K562 (cell line): Measurements from ENCODE around the gene RHOB. TPM values are rescaled to one million over a fixed set of nuclear protein-coding genes. Genes with fewer than 3 reads are reported as not detected.
A peak's percentile ranks its signal among the peaks of the same experiment; 100 is the strongest.

Experiments used
- ADNP ChIP-seq: fragments of 200-800 bp; sonication (Bioruptor generic); IDR thresholded peaks from 2 replicates; pipeline ENCODE4 v1.6.1; 2016; ENCODE audit warnings: missing genetic modification characterization, missing compliant biosample characterization
- BRCA1 ChIP-seq, 2 experiments: fragments of 450-650 bp in 1 of 2; sonication (generic) in 1 of 2; formaldehyde crosslinking in 1 of 2; IDR thresholded peaks; 2 replicates each; pipeline versions ENCODE4 v1.5.0 to v1.6.1; 2017 to 2020; ENCODE audit warnings: mild to moderate bottlenecking in 1 of 2, missing genetic modification reagents in 1 of 2
- DIDO1 ChIP-seq: fragments of 450-650 bp; IDR thresholded peaks from 2 replicates; pipeline ENCODE4 v1.6.1; 2016; ENCODE audit warnings: low read depth, missing biosample characterization, missing genetic modification characterization
- DMBX1 ChIP-seq: fragments of 250-450 bp; sonication (Bioruptor Pico); IDR thresholded peaks from 2 replicates; pipeline ENCODE4 v1.8.0; 2022; ENCODE audit warnings: inconsistent platforms, mild to moderate bottlenecking, moderate library complexity, borderline replicate concordance
- GABPB1 ChIP-seq: sonication (generic); formaldehyde crosslinking; IDR thresholded peaks from 2 replicates; pipeline ENCODE4 v1.8.0; 2022; ENCODE audit warnings: mild to moderate bottlenecking, missing genetic modification reagents
- JUND ChIP-seq, 2 experiments: IDR thresholded peaks; 2 replicates in 1 of 2; 3 replicates in 1 of 2; pipeline ENCODE4 v1.6.1; 2011; ENCODE audit warnings: borderline replicate concordance in 2 of 2, low read depth in 2 of 2, low read length in 2 of 2, improper control_type of control experiment in 1 of 2, missing biosample characterization in 1 of 2, missing genetic modification characterization in 1 of 2, missing genetic modification reagents in 1 of 2
- MCM2 ChIP-seq: fragments of 450-650 bp; IDR thresholded peaks from 2 replicates; pipeline ENCODE4 v1.6.1; 2017; ENCODE audit warnings: low read depth, mild to moderate bottlenecking
- MCM7 ChIP-seq, 2 experiments: fragments of 450-650 bp; IDR thresholded peaks; 2 replicates each; pipeline ENCODE4 v1.6.1; 2016 to 2018
- MXI1 ChIP-seq: IDR thresholded peaks from 2 replicates; pipeline ENCODE4 v1.6.1; 2011; ENCODE audit warnings: low read depth, mild to moderate bottlenecking, improper control_type of control experiment, low read length
- NCOA2 ChIP-seq, 2 experiments: fragments of 450-650 bp; IDR thresholded peaks; 2 replicates each; pipeline ENCODE4 v1.6.1; 2018; ENCODE audit warnings: mild to moderate bottlenecking in 2 of 2, moderate library complexity in 1 of 2; ENCODE audit not compliant: partially characterized antibody in 2 of 2
- RNF2 ChIP-seq: sonication (generic); IDR thresholded peaks from 2 replicates; pipeline ENCODE4 v1.6.1; 2016
- TCFL5 ChIP-seq: fragments of 250-450 bp; sonication (Bioruptor Pico); conservative IDR thresholded peaks from 2 replicates; pipeline ENCODE4 v1.6.1; 2021; ENCODE audit warnings: mild to moderate bottlenecking, moderate library complexity, matching md5 sums
- ZNF197 ChIP-seq: fragments of 200-800 bp; sonication (Bioruptor generic); IDR thresholded peaks from 2 replicates; pipeline ENCODE4 v1.6.1; 2016; ENCODE audit warnings: low read depth, missing genetic modification characterization, missing compliant biosample characterization
- ZNF347 ChIP-seq: fragments of 450-650 bp; formaldehyde crosslinking; IDR thresholded peaks from 2 replicates; pipeline ENCODE4 v1.4.0; 2020; ENCODE audit warnings: low read depth, mild to moderate bottlenecking, moderate library complexity
- ZNF436 ChIP-seq: fragments of 250-450, 450-650 bp; sonication (Bioruptor Pico); formaldehyde crosslinking; IDR thresholded peaks from 2 replicates; pipeline ENCODE4 v1.7.0; 2020; ENCODE audit warnings: mild to moderate bottlenecking
- polyA plus RNA-seq, 8 experiments: library from polyadenylated mRNA; depleted of rRNA in 4 of 8; stranded (reverse) in 5 of 8; unstranded in 3 of 8; fragments of >200 nt; fragmentation: Nextera tagmentation in 2 of 8; fragmentation: Illumina TruSeq in 1 of 8; extraction: Ambion mirVana in 2 of 8; extraction: Trizol in 1 of 8; gene quantifications; 2 replicates each; pipeline versions ENCODE4 v1.2.1 to v1.2.3, GENCODE V29; 2011 to 2014; ENCODE audit warnings: inconsistent platforms in 1 of 8, missing spikeins in 1 of 8
- total RNA-seq, 7 experiments: library from RNA; depleted of rRNA in 6 of 7; stranded (reverse); fragments of >200 nt in 6 of 7; fragmentation: Illumina TruSeq in 2 of 7; extraction: Trizol in 2 of 7; gene quantifications; 2 replicates each; pipeline versions ENCODE4 v1.2.1 to v1.2.3, GENCODE V29; 2011 to 2021; ENCODE audit warnings: low replicate concordance in 1 of 7
- TF ChIP-seq, protein P1 (sequence below): fragments of 450-650 bp; formaldehyde crosslinking; IDR thresholded peaks from 2 replicates; pipeline ENCODE4 v1.4.0; 2022; ENCODE audit warnings: mild to moderate bottlenecking, moderate library complexity

RHOB gene
- total and polyA plus RNA-seq, 9 of the 15 experiments (the other 6 are each of a cell fraction or from before 2014, with no cell fraction given) = 0.07 to 4.8 (median 1.1) TPM

DNA sequence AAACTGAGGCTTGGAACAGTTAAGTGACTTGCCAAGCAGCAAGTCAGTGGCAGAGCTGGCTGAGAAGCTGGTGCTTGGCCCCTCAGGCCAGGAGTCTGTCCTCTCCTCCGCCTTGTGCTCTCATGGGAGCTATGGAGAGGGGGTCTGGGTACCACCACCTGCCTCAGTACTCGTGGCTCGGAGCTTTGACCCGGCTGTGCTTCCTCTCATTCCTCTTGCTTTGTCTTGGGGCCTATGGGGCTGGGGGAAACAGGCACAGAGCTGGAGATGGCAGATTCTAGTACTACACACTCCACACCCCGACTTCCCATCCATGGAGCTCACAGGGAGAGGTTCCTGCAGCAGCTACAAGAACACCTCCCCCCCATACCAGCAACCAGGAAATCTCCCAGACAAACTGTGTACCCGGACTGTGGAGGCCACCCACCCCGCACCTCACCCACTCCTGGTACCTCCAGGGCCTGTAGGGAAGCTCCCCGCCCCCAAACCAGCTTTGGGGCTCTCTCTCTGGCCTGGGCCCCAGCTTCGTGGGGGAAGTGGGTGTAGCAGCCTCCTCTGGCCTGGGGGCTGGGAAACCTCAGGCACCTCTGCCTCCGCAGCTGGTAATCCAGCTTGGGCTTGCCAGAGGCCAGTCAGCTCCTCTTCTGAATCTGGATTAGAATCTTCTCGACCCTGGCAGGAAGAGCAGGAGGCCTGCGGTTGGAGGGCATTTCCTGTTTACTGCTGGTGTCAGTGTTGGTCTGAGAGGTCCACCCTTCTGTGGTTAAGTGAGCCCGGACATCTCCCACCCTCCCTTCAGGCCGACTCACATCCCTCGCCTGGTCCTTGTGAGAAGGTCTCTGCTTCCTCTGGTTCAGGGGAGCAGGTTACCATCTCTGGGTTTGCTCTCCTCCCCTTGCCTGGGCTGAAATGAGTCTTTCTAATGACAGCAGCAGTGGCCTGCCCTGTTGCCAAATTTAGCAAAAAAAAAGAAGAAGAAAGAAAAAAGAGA, 22.3 kb upstream of the RHOB start (continued):
- TF ChIP-seq DMBX1 (CRISPR knock-in tag) (no peak; the same call in 1 of the 2 replicates), BRCA1 (IDR thresholded peaks at IDR 0.05) (no peak), BRCA1 (CRISPR knock-in tag; IDR thresholded peaks at IDR 0.05) (no peak), GABPB1 (CRISPR knock-in tag) (peak; percentile 54; the same call in 1 of the 2 replicates), TCFL5 (CRISPR knock-in tag) (no peak), ZNF436 (CRISPR knock-in tag) (no peak), JUND (IDR thresholded peaks at IDR 0.05; ENCODE audit: borderline replicate concordance, low read depth, low read length) (peak; percentile 32; the same call in 1 of the 2 replicates), JUND (tag; IDR thresholded peaks at IDR 0.05; ENCODE audit: borderline replicate concordance, low read depth, low read length) (no peak; the same call in 2 of the 3 replicates), NCOA2 (IDR thresholded peaks at IDR 0.05; ENCODE audit: partially characterized antibody in 2 of 2) (no peak), MCM7 (IDR thresholded peaks at IDR 0.05) (no peak), MXI1 (no peak), MCM2 (no peak), ZNF347 (CRISPR knock-in tag) (no peak), DIDO1 (0 out of 2 replicates have a peak, but pooled peaks have one; percentile 30), ADNP (tag) (no peak), ZNF197 (peak; percentile 41; the same call in 1 of the 2 replicates), RNF2 (peak; percentile 97; the same call in 1 of the 2 replicates)
- TF ChIP-seq, protein P1, sequence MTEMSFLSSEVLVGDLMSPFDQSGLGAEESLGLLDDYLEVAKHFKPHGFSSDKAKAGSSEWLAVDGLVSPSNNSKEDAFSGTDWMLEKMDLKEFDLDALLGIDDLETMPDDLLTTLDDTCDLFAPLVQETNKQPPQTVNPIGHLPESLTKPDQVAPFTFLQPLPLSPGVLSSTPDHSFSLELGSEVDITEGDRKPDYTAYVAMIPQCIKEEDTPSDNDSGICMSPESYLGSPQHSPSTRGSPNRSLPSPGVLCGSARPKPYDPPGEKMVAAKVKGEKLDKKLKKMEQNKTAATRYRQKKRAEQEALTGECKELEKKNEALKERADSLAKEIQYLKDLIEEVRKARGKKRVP (CRISPR knock-in tag) = no peak
